GM12878 (cell line): ENCODE data around the gene DPM3. TPM values are rescaled to one million over a fixed set of nuclear protein-coding genes. Genes with fewer than 3 reads are reported as not detected.
A peak's percentile ranks its signal among the peaks of the same experiment; 100 is the strongest.
"Not testable (repeated sequence)": the region's sequence is repeated elsewhere in the genome, so short reads cannot be mapped to it uniquely, and the experiment has no call there.

ENCODE experiments used
- ATAC-seq: fragments of 200-7000 bp; cut with Tn5 transposase; 3 replicates; pipeline ENCODE4 v1.9.1; 2020; ENCODE audit warnings: mild to moderate bottlenecking, moderate library complexity
- BruUV-seq: library from RNA; stranded (reverse); fragments of 400-500 nt; replicated peaks from 2 replicates; lab custom pipeline; 2021; lab: Mats Ljungman, UMichigan
- CTCF ChIA-PET: fragments of 300-600 bp; sonication (Branson Sonifier 250); formaldehyde crosslinking; extraction: SDS; loops from one replicate; lab custom pipeline; 2021; ENCODE audit warnings: inconsistent platforms; lab: Yijun Ruan, JAX
- POLR2A ChIA-PET: fragments of 350-600 bp; formaldehyde crosslinking; extraction: SDS; loops from one replicate; lab custom pipeline; 2021; ENCODE audit warnings: inconsistent platforms; lab: Charles Lee
- RAD21 ChIA-PET: fragments of 300-600 bp; sonication (Branson Sonifier 250); formaldehyde crosslinking; loops from one replicate; lab custom pipeline; 2023; ENCODE audit warnings: antibody characterized with exemption; ENCODE audit not compliant: unreplicated experiment; lab: Charles Lee
- SMC1A ChIA-PET: fragments of 300-600 bp; sonication (Branson Sonifier 250); formaldehyde crosslinking; loops from one replicate; lab custom pipeline; 2023; ENCODE audit not compliant: unreplicated experiment, uncharacterized antibody; lab: Charles Lee
- DNase-seq: peaks from one replicate; pipeline ENCODE4 v3.0.0-alpha.2; 2011; ENCODE audit warnings: low read depth, low spot score
- FAIRE-seq: peaks from 3 replicates; lab custom pipeline; 2011; peaks lifted over from hg19 to GRCh38; lab: Jason Lieb, UNC
- H2AFZ ChIP-seq: 2 replicates; pipeline ENCODE4 v1.6.0; 2011; ENCODE audit warnings: low read depth, low read length, control low read depth; ENCODE audit not compliant: control insufficient read depth
- H3K27ac ChIP-seq: 2 replicates; pipeline ENCODE4 v1.5.1; 2011; ENCODE audit warnings: control low read depth; ENCODE audit not compliant: control insufficient read depth, insufficient read depth
- H3K27me3 ChIP-seq, 2 experiments: replicated peaks in 1 of 2; 2 replicates each; pipeline versions ENCODE4 v1.6.0 to v1.6.1; 2011; ENCODE audit warnings: low read length in 1 of 2; ENCODE audit not compliant: control insufficient read depth in 2 of 2, insufficient read depth in 2 of 2
- H3K36me3 ChIP-seq, 2 experiments: 2 replicates each; pipeline ENCODE4 v1.5.1; 2011; ENCODE audit warnings: low read length in 1 of 2; ENCODE audit not compliant: control insufficient read depth in 2 of 2, insufficient read depth in 2 of 2
- H3K4me1 ChIP-seq: 2 replicates; pipeline ENCODE4 v1.6.1; 2011; ENCODE audit warnings: mild to moderate bottlenecking, low read length, moderate library complexity, mixed read lengths; ENCODE audit not compliant: control insufficient read depth, insufficient read depth
- H3K4me2 ChIP-seq: 2 replicates; pipeline ENCODE4 v1.6.0; 2011; ENCODE audit warnings: control low read depth; ENCODE audit not compliant: control insufficient read depth, insufficient read depth
- H3K4me3 ChIP-seq: fragments of 200-600 bp; sonication (generic); 2 replicates; pipeline ENCODE4 v1.5.1; 2016
- H3K79me2 ChIP-seq: 2 replicates; pipeline ENCODE4 v1.6.0; 2011; ENCODE audit warnings: low read length; ENCODE audit not compliant: control insufficient read depth, insufficient read depth
- H3K9ac ChIP-seq: 2 replicates; pipeline ENCODE4 v1.8.0; 2011; ENCODE audit warnings: low read length, control low read depth, mixed read lengths; ENCODE audit not compliant: control insufficient read depth, insufficient read depth
- H3K9me3 ChIP-seq: replicated peaks from 3 replicates; pipeline ENCODE4 v1.5.1; 2011; ENCODE audit warnings: mild to moderate bottlenecking, low read length; ENCODE audit not compliant: control insufficient read depth, insufficient read depth
- H4K20me1 ChIP-seq: 2 replicates; pipeline ENCODE4 v1.6.0; 2011; ENCODE audit not compliant: control insufficient read depth, insufficient read depth
- ATF3 ChIP-seq: IDR thresholded peaks from 2 replicates; pipeline ENCODE4 v1.6.1; 2011; ENCODE audit warnings: low read depth, mild to moderate bottlenecking, low read length, moderate library complexity, borderline replicate concordance; ENCODE audit errors: extremely low read depth
- CHD4 ChIP-seq: fragments of 200-600 bp; sonication (generic); IDR thresholded peaks from 2 replicates; pipeline ENCODE4 v1.6.1; 2016; ENCODE audit warnings: mild to moderate bottlenecking
- CTCF ChIP-seq, 3 experiments: IDR thresholded peaks in 2 of 3; conservative IDR thresholded peaks in 1 of 3; 2 replicates each; pipeline ENCODE4 v1.5.1; 2011; ENCODE audit warnings: low read depth in 3 of 3, low read length in 3 of 3, mild to moderate bottlenecking in 3 of 3, control low read depth in 2 of 3, moderate library complexity in 2 of 3, inconsistent platforms in 1 of 3, mixed read lengths in 1 of 3; ENCODE audit not compliant: control insufficient read depth in 2 of 3, insufficient read depth in 1 of 3; ENCODE audit errors: extremely low read depth in 1 of 3
- KAT2A ChIP-seq: conservative IDR thresholded peaks from 2 replicates; pipeline ENCODE4 v1.6.1; 2011; ENCODE audit warnings: low read depth, low read length; ENCODE audit not compliant: control insufficient read depth
- LARP7 ChIP-seq: fragments of 450-650 bp; IDR thresholded peaks from 2 replicates; pipeline ENCODE4 v1.6.1; 2017; ENCODE audit warnings: mild to moderate bottlenecking
- MEF2A ChIP-seq: IDR thresholded peaks from 2 replicates; pipeline ENCODE4 v1.6.1; 2011; ENCODE audit warnings: low read depth, mild to moderate bottlenecking, low read length, moderate library complexity; ENCODE audit not compliant: insufficient read depth
- POLR2A ChIP-seq: IDR thresholded peaks from 2 replicates; pipeline ENCODE4 v1.6.1; 2011; ENCODE audit warnings: low read depth, mild to moderate bottlenecking, low read length
- SMARCA5 ChIP-seq: fragments of 450-650 bp; IDR thresholded peaks from 2 replicates; pipeline ENCODE4 v1.6.1; 2017; ENCODE audit warnings: mild to moderate bottlenecking
- SRF ChIP-seq, 2 experiments: IDR thresholded peaks; 2 replicates each; pipeline ENCODE4 v1.6.1; 2011; ENCODE audit warnings: low read depth in 2 of 2, low read length in 2 of 2, mild to moderate bottlenecking in 1 of 2, moderate library complexity in 1 of 2
- TARDBP ChIP-seq: IDR thresholded peaks from 2 replicates; pipeline ENCODE4 v1.6.1; 2016; ENCODE audit warnings: borderline replicate concordance
- YY1 ChIP-seq: IDR thresholded peaks from 2 replicates; pipeline ENCODE4 v1.6.1; 2011; ENCODE audit warnings: low read depth, mild to moderate bottlenecking, low read length
- ZNF217 ChIP-seq: fragments of 450-650 bp; IDR thresholded peaks from 2 replicates; pipeline ENCODE4 v1.6.1; 2017; ENCODE audit warnings: antibody characterized with exemption, mild to moderate bottlenecking
- WGBS: methylation state at CpG from one replicate; pipeline ENCODE4 v1.1.6; 2016; ENCODE audit warnings: low lambda C conversion rate; ENCODE audit not compliant: insufficient replicate concordance, insufficient coverage; ENCODE audit errors: missing lambda C conversion rate; 5-methylcytosine and 5-hydroxymethylcytosine counted together
- in situ Hi-C: fragments of 300-500 bp; cut with MboI; formaldehyde crosslinking; loops from 9 replicates; pipeline ENCODE4 v1.14.3; 2018; ENCODE audit warnings: mixed read lengths
- intact Hi-C: fragments of 100-400 bp; cut with micrococcal nuclease; formaldehyde crosslinking; loops from one replicate; pipeline ENCODE4 v1.14.2; 2022; ENCODE audit not compliant: unreplicated experiment
- polyA plus RNA-seq, 11 experiments: library from polyadenylated mRNA; depleted of rRNA in 4 of 11; unstranded in 6 of 11; stranded (reverse) in 5 of 11; fragments of >200 nt; fragmentation: Nextera tagmentation in 4 of 11; fragmentation: Illumina TruSeq in 1 of 11; extraction: Ambion mirVana in 4 of 11; extraction: Trizol in 1 of 11; gene quantifications; 1 replicate in 1 of 11; 2 replicates in 10 of 11; pipeline versions ENCODE4 v1.2.1 to v1.2.3, GENCODE V29; 2011 to 2016; ENCODE audit warnings: inconsistent platforms in 2 of 11, missing spikeins in 2 of 11, low read depth in 1 of 11
- total RNA-seq, 4 experiments: library from RNA; depleted of rRNA in 3 of 4; stranded (reverse); fragments of >200 nt in 3 of 4; fragmentation: Illumina TruSeq in 1 of 4; extraction: Trizol in 1 of 4; gene quantifications; 2 replicates each; pipeline versions ENCODE4 v1.2.1 to v1.2.3, GENCODE V29; 2013 to 2021

DPM3 gene
- total and polyA plus RNA-seq, 10 of the 15 experiments (the other 5 are each of a cell fraction or from before 2014, with no cell fraction given): 5.9 to 78.7 (median 25.7) TPM

- H4K20me1 ChIP-seq, H3K36me3 ChIP-seq, FAIRE-seq, BruUV-seq, H3K27ac ChIP-seq, H3K9ac ChIP-seq, H2AFZ ChIP-seq, ATAC-seq, H3K4me2 ChIP-seq, H3K27me3 ChIP-seq, POLR2A ChIA-PET, H3K4me3 ChIP-seq, H3K4me1 ChIP-seq, H3K9me3 ChIP-seq, DNase-seq: not testable (repeated sequence)
- intact Hi-C loops (loop anchor here (1.0 kb wide), 1 partner anchor 77 kb away; no protein-coding TSS in a partner anchor), in situ Hi-C loops (loop anchor here (5.0 kb wide), 1 partner anchor 76 kb away; no protein-coding TSS in a partner anchor)
- H3K79me2 ChIP-seq: peaks cover 12% of the 10 kb centered on the region
- CTCF ChIA-PET: interaction anchor here (0.8 to 12.1 kb wide), 21 partner anchors 10 to 124 kb away, joined by 3 to 284 read pairs (median 5); partner anchors contain the start of genes EFNA4 and SLC50A1
- RAD21 ChIA-PET: interaction anchor here (0.7 to 5.1 kb wide), 9 partner anchors 13 to 103 kb away, joined by 3 to 71 read pairs (median 4); no protein-coding TSS in a partner anchor
- WGBS: 50% methylated on average over 4 of the region's 4 CpGs
- SMC1A ChIA-PET: interaction anchor here (0.9 to 5.9 kb wide), 8 partner anchors 9 to 83 kb away, joined by 3 to 37 read pairs (median 4); partner anchors contain the start of gene SLC50A1
- 0 out of 4 replicates have a peak, but pooled peaks of 1 of the 2 experiments have one; percentile 33 for TF ChIP-seq SRF (IDR thresholded peaks at IDR 0.05; ENCODE audit: low read depth in 2 of 2, low read length in 2 of 2)
These were observed 27.7 kb upstream of the DPM3 start for GRCh38 chr1:155168105-155168445.

- no peak overlapping the region for H3K27ac ChIP-seq
- no peaks in the 10 kb centered on the region; the same call in 2 of the 3 replicates for H3K9me3 ChIP-seq
- POLR2A ChIA-PET: interaction anchor here (1.3 kb wide), 1 partner anchor 76 kb away, joined by 5 read pairs; no protein-coding TSS in a partner anchor
- no peaks in the 10 kb centered on the region for H4K20me1 ChIP-seq
- DNase-seq: no peak
- peak; percentile 93 for ATAC-seq
- in situ Hi-C loops: loop anchor here (5.0 kb wide), 1 partner anchor 75 kb away; no protein-coding TSS in a partner anchor
- FAIRE-seq: peak; percentile 94
- RAD21 ChIA-PET: interaction anchor here (0.7 to 5.1 kb wide), 10 partner anchors 13 to 103 kb away, joined by 3 to 71 read pairs (median 4); no protein-coding TSS in a partner anchor
- H3K4me3 ChIP-seq: no peak overlapping the region
- H3K4me2 ChIP-seq: no peak overlapping the region
- H3K9ac ChIP-seq: no peak overlapping the region
- peaks cover 0 to 3% of the 10 kb centered on the region in 2 experiments; a peak in 1 of 4 replicates for H3K36me3 ChIP-seq
- H3K79me2 ChIP-seq: peaks cover 5% of the 10 kb centered on the region
- 11% methylated on average over 22 of the region's 28 CpGs for WGBS
- CTCF ChIA-PET: interaction anchor here (0.6 to 12.1 kb wide), 23 partner anchors 10 to 124 kb away, joined by 3 to 284 read pairs (median 5); partner anchors contain the start of genes EFNA4 and SLC50A1
- SMC1A ChIA-PET: interaction anchor here (0.9 to 5.9 kb wide), 9 partner anchors 10 to 82 kb away, joined by 3 to 37 read pairs (median 6); partner anchors contain the start of gene SLC50A1
- H3K27me3 ChIP-seq: no peaks in the 10 kb centered on the region
- intact Hi-C loops: loop anchor here (1.0 kb wide), 1 partner anchor 76 kb away; no protein-coding TSS in a partner anchor
- H3K4me1 ChIP-seq: peaks cover 9% of the 10 kb centered on the region
- BruUV-seq: no TSS peak
- peak overlapping the region; percentile 76 for H2AFZ ChIP-seq
- peak; percentile 65; the same call in 1 of the 2 replicates for TF ChIP-seq YY1
- peak; percentile 72; the same call in 1 of the 2 replicates for TF ChIP-seq SMARCA5
- peak; percentile 88 to 98 (median 94) for TF ChIP-seq CTCF (IDR thresholded peaks at IDR 0.05 in 2 of 3, conservative IDR thresholded peaks at IDR 0.05 in 1 of 3; ENCODE audit: control insufficient read depth in 2 of 3, extremely low read depth in 1 of 3, insufficient read depth in 1 of 3, low read depth in 3 of 3, low read length in 3 of 3)
- TF ChIP-seq CHD4: no peak
- no peak for TF ChIP-seq MEF2A
- TF ChIP-seq KAT2A: no peak
- no peak for TF ChIP-seq POLR2A
- TF ChIP-seq ATF3: no peak
- TF ChIP-seq ZNF217: no peak
- TF ChIP-seq TARDBP: no peak
- peak; percentile 39; the same call in 1 of the 2 replicates for TF ChIP-seq LARP7
These were observed 27.1 kb upstream of the DPM3 start for GRCh38 chr1:155167166-155168104.
